LNCaP clone FGC (cell line): ENCODE measurements around the gene PKHD1.

Source experiments
- DNase-seq: peaks from one replicate; pipeline ENCODE4 v3.0.0-alpha.2; 2011; ENCODE audit warnings: low read depth
- H3K4me3 ChIP-seq: 2 replicates; pipeline ENCODE4 v1.5.1; 2011; ENCODE audit warnings: mild to moderate bottlenecking, low read depth, low read length, control low read depth
- TF ChIP-seq, protein P1 (sequence below): IDR thresholded peaks from 2 replicates; pipeline ENCODE4 v1.5.1; 2012; ENCODE audit warnings: mild to moderate bottlenecking; ENCODE audit not compliant: control insufficient read depth, insufficient read depth; ENCODE audit errors: extremely low read depth

PKHD1 gene

DNA sequence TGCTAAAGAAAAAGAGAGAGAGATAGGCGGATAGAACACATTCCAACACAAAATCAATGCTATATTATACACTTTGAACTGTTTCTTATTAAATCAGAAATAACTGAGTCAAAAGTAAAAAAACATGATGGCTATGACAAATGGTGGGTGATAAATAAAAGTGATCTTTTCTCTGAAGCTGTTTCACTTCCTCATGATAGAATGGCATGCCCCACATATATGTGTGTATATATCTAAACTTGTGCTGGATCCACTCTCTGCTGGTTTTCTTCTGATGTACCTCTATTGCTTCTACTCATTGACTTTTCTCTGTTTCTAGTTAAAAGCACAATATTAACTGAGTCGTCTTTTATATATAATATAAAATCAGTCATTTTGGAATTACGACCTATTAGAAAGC lies 429.9 kb downstream of the PKHD1 start:
- TF ChIP-seq, protein P1, sequence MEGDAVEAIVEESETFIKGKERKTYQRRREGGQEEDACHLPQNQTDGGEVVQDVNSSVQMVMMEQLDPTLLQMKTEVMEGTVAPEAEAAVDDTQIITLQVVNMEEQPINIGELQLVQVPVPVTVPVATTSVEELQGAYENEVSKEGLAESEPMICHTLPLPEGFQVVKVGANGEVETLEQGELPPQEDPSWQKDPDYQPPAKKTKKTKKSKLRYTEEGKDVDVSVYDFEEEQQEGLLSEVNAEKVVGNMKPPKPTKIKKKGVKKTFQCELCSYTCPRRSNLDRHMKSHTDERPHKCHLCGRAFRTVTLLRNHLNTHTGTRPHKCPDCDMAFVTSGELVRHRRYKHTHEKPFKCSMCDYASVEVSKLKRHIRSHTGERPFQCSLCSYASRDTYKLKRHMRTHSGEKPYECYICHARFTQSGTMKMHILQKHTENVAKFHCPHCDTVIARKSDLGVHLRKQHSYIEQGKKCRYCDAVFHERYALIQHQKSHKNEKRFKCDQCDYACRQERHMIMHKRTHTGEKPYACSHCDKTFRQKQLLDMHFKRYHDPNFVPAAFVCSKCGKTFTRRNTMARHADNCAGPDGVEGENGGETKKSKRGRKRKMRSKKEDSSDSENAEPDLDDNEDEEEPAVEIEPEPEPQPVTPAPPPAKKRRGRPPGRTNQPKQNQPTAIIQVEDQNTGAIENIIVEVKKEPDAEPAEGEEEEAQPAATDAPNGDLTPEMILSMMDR = no peak
- no peak overlapping the region for H3K4me3 ChIP-seq
- DNase-seq = no peak

DNA sequence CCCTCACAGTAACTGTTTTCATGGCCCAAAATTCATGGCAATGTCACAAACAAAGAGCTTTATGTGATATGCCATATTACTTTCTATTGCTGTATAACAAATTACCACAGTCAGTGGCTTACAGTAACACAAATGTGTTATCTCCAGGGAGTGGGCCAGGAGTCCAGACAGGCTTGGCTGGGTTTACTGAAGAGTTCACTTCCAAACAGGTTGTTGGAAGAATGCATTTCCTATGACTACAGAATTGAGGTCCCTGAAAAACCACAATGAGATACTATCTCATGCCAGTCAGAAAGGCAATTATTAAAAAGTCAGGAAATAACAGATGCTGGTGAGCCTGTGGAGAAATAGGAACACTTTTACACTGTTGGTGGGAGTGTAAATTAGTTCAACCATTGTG lies 431.9 kb downstream of the PKHD1 start:
- H3K4me3 ChIP-seq = no peak overlapping the region
- TF ChIP-seq, protein P1 = no peak
- no peak for DNase-seq

DNA sequence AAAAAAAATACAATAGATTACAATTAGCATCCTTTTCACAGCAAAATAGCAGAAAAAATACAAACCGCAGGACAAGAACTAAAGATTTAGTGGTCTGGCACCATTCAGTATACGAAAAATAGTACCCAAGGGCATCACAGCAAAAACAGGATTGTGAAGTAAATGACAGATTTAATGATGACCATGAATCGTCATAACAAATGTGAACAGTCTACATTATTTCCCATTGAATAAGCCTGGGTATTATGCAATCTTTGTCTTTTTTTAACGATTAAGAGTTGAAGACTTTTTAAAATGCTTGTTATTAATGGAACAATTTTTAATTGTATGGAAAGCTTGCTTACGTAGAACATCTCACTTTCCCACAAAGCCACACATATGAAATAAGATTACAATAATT lies 432.8 kb downstream of the PKHD1 start:
- TF ChIP-seq, protein P1 = no peak
- no peak overlapping the region for H3K4me3 ChIP-seq
- no peak for DNase-seq

DNA sequence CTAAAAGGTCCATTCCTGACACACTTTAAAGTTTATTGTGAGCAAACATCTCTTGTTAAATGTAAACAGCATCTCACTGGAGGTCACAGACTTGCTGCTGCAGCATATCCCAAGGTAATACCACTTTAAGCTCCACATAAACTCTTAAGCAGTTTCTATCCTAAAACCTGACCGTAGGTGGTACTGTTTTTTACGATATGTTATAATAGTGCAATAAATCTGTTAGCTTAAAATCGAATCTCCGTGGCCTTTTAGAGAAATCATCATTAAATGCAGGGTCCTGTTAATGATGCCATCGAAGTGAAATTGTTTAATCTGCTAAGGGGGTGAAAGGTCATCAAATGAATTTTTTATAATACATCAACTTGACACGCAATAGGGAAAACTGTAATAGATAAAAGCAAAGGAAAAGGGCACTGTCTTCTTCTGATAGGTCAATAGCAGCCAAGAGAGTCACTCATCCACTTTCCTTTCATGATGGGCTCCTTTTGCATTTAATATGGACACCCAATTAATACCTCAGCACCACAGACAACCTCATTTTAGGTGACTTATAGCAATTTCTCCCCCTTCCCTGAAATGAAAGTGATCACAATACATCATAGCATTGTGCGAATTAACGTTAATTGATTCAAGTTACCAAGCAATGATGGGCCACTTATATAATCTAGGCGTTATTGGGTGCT lies 436.1 kb downstream of the PKHD1 start:
- TF ChIP-seq, protein P1 = no peak
- no peak for DNase-seq
- no peak overlapping the region for H3K4me3 ChIP-seq

DNA sequence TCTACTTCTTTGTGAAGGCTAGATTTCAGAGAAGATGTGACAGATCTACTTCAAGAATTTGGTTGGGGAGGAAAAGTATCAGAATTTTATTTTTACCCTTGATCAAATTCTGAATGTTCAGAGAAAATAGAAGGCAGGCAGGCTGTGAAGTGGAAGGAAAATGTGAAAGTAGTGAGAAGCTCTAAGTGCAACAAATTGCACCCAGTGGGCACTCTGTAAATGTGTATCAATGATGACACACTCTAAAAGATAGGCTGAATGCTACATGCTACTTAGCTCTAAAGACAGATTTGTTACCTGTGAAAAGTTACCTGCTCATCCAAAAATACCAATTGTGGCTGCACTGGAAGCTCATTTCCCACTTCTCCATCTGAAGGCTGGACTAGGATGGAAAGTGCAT lies 438.6 kb downstream of the PKHD1 start:
- TF ChIP-seq, protein P1 = no peak
- no peak for DNase-seq
- H3K4me3 ChIP-seq = no peak overlapping the region

DNA sequence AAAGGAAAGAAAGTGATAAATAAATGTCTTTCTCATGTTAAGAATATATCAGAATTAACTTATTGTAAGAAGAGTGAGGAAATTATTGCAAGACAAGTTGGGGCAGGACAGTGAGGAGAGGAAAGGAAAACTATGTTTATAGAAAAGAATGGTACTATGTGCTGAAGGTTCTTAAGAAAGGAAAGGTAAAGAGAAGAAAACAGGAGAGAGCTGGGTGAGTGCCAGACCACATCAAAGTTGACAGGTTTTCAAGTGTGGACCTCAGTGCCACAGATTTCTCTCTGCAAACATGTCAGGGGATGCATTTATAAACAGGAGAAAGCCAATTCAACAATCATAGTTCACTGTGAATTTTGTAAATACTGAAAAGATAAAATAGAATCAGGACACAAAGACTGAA lies 439.2 kb downstream of the PKHD1 start:
- H3K4me3 ChIP-seq = no peak overlapping the region
- TF ChIP-seq, protein P1 = no peak
- DNase-seq = no peak

DNA sequence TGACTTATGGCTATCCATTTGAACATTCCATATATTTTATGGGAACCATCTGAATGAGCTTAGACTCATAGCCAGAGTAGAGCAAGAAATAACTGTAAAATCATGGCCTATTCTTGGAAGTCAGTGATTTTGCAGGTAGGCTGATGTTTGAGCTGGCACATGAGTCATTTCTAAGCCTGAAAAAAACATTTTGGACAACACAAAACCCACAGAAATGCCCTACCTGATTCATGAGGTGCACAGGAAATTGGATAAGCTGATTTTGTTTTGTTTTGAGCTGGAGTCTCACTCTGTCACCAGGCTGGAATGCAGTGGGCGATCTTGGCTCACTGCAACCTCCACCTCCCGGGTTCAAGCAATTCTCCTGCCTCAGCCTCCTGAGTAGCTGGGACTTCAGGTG lies 443.0 kb downstream of the PKHD1 start:
- no peak for DNase-seq
- H3K4me3 ChIP-seq = no peak overlapping the region
- TF ChIP-seq, protein P1 = no peak
